T-helper 17 cell (primary cell): ENCODE results near the gene NPAS3. TPM values are rescaled to one million over a fixed set of nuclear protein-coding genes. Genes with fewer than 3 reads are reported as not detected.

Source experiments
- ATAC-seq: fragments of 150-1000 bp; cut with Tn5 transposase; 2 replicates; pipeline ENCODE4 v1.10.0; 2021; ENCODE audit warnings: mild to moderate bottlenecking, moderate library complexity
- DNase-seq, 3 donors: peaks; one replicate each; pipeline versions ENCODE4 v3.0.0 to v3.0.0-alpha.2; 2020 to 2021
- H3K9me3 ChIP-seq: one replicate; pipeline ENCODE4 v1.7.0; 2013; ENCODE audit warnings: low read length, mild to moderate bottlenecking; ENCODE audit not compliant: control insufficient read depth, poor library complexity, severe bottlenecking
- H3K27ac Mint-ChIP-seq: one replicate; pipeline ENCODE4 v1.8.0; 2022; ENCODE audit warnings: mild to moderate bottlenecking, moderate library complexity, mixed read lengths
- H3K27me3 Mint-ChIP-seq: one replicate; pipeline ENCODE4 v1.8.0; 2022; ENCODE audit warnings: mixed read lengths
- H3K36me3 Mint-ChIP-seq: one replicate; pipeline ENCODE4 v1.8.0; 2022; ENCODE audit warnings: low read depth, mixed read lengths
- H3K4me1 Mint-ChIP-seq: one replicate; pipeline ENCODE4 v1.8.0; 2022; ENCODE audit warnings: mild to moderate bottlenecking, mixed read lengths
- H3K4me3 Mint-ChIP-seq: one replicate; pipeline ENCODE4 v1.8.0; 2022; ENCODE audit warnings: mild to moderate bottlenecking, moderate library complexity, mixed read lengths
- total RNA-seq, 4 donors: library from RNA in 2 of 4; stranded (reverse) in 2 of 4; gene quantifications; one replicate each; pipeline ENCODE4 v1.2.3 and lab custom pipeline; 2022 to 2026

NPAS3 gene
- total RNA-seq, 2 donors from 2014 or later = not detected

GRCh38 chr14:33483110-33483509 is 544.4 kb downstream of the NPAS3 start:
- no peak overlapping the region for H3K27ac Mint-ChIP-seq
- no peaks in the 10 kb centered on the region for H3K9me3 ChIP-seq
- H3K4me1 Mint-ChIP-seq = no peaks in the 10 kb centered on the region
- H3K4me3 Mint-ChIP-seq = no peak overlapping the region
- no peak for DNase-seq
- no peak for ATAC-seq
- no peaks in the 10 kb centered on the region for H3K36me3 Mint-ChIP-seq
- peaks cover 73% of the 10 kb centered on the region for H3K27me3 Mint-ChIP-seq

DNA sequence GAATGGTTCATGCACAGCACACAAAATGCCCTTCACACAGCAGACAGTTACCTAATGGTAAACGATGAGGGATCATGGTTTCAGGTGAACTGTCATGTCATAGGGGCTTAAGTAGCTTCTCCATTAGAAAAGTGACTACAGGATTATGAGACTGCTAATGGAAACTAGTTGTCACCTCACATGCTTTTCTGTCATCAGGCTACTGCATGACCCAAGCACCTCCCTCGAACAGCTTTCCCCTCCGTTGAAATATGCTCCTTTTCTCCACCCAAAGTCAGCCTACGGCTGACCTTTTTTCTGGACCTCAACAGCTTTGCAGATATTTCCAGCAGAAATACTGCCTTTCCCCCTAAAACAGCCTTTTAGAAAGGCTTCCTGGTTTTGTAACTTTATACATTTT is 544.9 kb downstream of the NPAS3 start:
- no peak overlapping the region for H3K27ac Mint-ChIP-seq
- H3K4me3 Mint-ChIP-seq = no peak overlapping the region
- no peaks in the 10 kb centered on the region for H3K9me3 ChIP-seq
- no peak for ATAC-seq
- H3K36me3 Mint-ChIP-seq = no peaks in the 10 kb centered on the region
- H3K4me1 Mint-ChIP-seq = no peaks in the 10 kb centered on the region
- DNase-seq = no peak
- H3K27me3 Mint-ChIP-seq = peaks cover 77% of the 10 kb centered on the region

GRCh38 chr14:33484264-33484663 is 545.6 kb downstream of the NPAS3 start:
- H3K27ac Mint-ChIP-seq = no peak overlapping the region

DNA sequence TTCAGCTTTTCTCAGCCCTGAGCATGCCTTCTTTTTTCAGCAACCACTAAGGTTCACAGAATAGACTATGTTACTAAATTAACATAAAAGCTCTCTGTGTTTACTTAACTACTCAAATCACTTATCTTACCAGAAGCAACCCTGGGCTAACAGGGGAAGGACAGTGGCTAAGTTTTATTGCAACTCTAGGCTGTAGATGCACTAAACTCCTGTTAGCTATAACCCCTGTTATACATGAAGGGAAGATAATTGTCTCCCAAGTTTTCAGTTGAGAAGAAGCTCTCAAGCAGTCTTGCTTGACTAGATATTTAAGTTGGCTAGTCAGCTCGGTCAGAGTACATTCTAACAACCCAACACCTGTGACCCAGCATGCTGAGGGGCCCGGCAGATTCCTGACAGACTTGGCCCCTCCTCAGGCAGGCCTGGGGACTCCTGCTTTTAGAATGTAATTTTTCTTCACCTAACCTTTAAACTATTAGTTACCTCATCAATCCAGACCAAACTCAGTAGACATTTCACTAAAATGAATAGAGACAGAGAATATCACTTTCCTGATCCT is 547.7 kb downstream of the NPAS3 start:
- Mint-ChIP-seq H3K27ac (no peak overlapping the region), H3K36me3 (no peaks in the 10 kb centered on the region), H3K4me3 (no peak overlapping the region), H3K4me1 (no peaks in the 10 kb centered on the region), H3K27me3 (peaks cover 64% of the 10 kb centered on the region)
- ATAC-seq = no peak
- DNase-seq = no peak
- no peaks in the 10 kb centered on the region for H3K9me3 ChIP-seq

More at GRCh38 chr14:33484264-33484663, 545.6 kb downstream of the NPAS3 start:
- no peaks in the 10 kb centered on the region for H3K9me3 ChIP-seq
- peaks cover 78% of the 10 kb centered on the region for H3K27me3 Mint-ChIP-seq
- H3K4me1 Mint-ChIP-seq = no peaks in the 10 kb centered on the region
- H3K36me3 Mint-ChIP-seq = no peaks in the 10 kb centered on the region
- ATAC-seq = no peak
- no peak overlapping the region for H3K4me3 Mint-ChIP-seq
- DNase-seq = no peak

DNA sequence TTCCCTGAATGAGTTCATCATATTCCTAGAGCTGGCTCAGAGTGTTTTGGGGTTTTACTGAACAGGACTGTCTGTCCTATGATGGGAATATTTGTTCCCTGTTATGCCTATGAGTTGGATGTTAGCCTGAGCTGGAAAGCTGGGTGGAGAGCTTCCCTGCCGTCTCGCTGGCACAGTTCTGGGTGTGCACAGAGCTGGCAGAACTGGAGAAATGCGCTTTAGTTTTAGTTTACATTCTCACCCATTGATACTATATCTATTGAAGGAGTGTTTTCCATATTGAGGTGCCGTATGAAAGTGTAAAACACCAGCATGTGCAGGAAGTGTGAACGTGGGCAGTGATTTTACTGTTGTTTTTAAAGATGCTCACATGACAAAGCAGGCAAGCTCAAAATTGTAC is 549.9 kb downstream of the NPAS3 start:
- ATAC-seq = no peak
- H3K36me3 Mint-ChIP-seq = no peaks in the 10 kb centered on the region

DNA sequence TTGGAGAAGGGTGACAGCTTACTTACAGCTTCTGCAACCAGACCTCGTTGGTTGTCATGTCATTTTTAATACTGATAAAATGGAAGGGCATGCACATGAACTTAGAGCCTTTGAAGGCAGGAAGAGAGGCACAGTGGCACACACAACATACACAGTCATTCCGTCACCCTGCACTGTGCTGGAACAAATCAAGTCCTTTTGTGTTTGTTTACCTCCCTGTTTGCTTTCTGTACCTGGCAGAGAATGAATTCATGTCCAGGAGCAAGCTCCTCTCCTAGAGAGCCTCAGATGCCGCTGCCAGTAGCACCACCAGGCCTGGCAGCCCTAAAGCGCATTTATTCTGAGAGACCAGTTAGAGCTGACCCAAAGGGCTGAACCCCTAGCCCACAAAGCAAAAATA is 551.9 kb downstream of the NPAS3 start:
- no peak overlapping the region for H3K27ac Mint-ChIP-seq
- no peak overlapping the region for H3K4me3 Mint-ChIP-seq
- ATAC-seq = no peak

More for the DNA sequence above, 549.9 kb downstream of the NPAS3 start:
- Mint-ChIP-seq H3K27ac (no peak overlapping the region), H3K27me3 (peaks cover 58% of the 10 kb centered on the region), H3K4me1 (no peaks in the 10 kb centered on the region), H3K4me3 (no peak overlapping the region)
- no peaks in the 10 kb centered on the region for H3K9me3 ChIP-seq
- no peak for DNase-seq

DNA sequence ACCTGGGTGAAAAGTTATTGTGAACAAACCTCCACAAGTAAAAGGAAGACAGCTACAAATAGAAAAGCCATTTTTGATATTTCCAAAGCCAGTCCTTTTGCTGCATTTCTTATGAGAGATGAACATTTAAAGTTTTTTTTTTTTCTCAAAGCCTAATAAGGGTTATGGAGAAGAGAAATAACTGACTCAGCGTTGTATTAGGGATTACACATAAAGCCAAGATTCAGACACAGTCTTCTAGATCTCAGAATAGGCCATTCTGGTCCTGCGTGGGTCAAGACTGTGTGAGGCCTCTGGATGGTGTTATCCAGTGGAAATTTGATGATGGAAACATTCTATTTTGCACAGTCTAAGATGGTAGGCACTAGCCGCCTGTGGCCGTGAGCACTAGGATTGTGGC is 552.4 kb downstream of the NPAS3 start:
- peaks cover 38% of the 10 kb centered on the region for H3K27me3 Mint-ChIP-seq
- ATAC-seq = no peak
- DNase-seq = no peak
- H3K4me1 Mint-ChIP-seq = no peaks in the 10 kb centered on the region
- H3K4me3 Mint-ChIP-seq = no peak overlapping the region
- H3K9me3 ChIP-seq = no peaks in the 10 kb centered on the region
- H3K36me3 Mint-ChIP-seq = no peaks in the 10 kb centered on the region
- no peak overlapping the region for H3K27ac Mint-ChIP-seq

More for the DNA sequence above, 551.9 kb downstream of the NPAS3 start:
- Mint-ChIP-seq H3K36me3 (no peaks in the 10 kb centered on the region), H3K4me1 (no peaks in the 10 kb centered on the region), H3K27me3 (peaks cover 43% of the 10 kb centered on the region)
- H3K9me3 ChIP-seq = no peaks in the 10 kb centered on the region
- DNase-seq = no peak

DNA sequence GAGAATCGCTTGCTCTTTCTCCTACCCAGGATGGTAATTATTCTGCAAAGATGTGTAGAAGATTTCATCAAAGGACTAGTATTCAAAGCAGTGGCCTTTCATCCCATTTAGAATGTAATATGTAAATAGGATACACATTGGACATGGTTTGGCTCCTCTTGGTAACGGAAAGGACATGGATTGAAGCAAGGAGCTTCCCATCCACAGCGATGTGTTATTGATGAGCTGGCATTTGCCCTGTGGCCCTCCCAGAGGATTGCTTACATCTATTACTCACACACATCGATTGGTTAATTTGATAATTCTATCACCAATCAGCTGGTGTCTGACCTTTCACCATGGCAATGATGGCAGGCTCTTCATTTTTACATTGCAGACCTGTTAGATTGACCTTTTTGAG is 553.8 kb downstream of the NPAS3 start:
- no peaks in the 10 kb centered on the region for H3K36me3 Mint-ChIP-seq
- H3K27me3 Mint-ChIP-seq = peaks cover 28% of the 10 kb centered on the region
- H3K27ac Mint-ChIP-seq = no peak overlapping the region
- no peaks in the 10 kb centered on the region for H3K9me3 ChIP-seq
- DNase-seq = no peak
- H3K4me1 Mint-ChIP-seq = no peaks in the 10 kb centered on the region
- ATAC-seq = no peak
- H3K4me3 Mint-ChIP-seq = no peak overlapping the region

DNA sequence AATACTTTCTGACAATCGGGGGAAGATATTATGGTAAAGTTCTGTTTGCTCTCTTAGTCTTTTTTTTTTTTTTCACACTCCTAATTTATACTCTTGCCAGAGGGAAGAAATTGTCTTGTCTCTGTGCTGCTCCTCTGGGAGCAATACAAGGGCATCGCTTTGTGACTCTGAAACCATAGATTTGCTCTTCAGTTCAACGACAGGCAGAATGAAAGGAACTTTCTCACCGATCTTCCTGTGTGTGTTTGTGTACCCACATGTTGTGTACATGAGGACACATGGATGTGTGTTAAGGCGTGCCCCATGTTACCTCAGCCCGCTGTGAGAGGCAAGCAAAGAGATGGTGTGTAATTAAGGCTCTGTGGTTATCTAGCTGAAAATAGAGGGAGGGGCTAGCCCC is 554.6 kb downstream of the NPAS3 start:
- DNase-seq = no peak

DNA sequence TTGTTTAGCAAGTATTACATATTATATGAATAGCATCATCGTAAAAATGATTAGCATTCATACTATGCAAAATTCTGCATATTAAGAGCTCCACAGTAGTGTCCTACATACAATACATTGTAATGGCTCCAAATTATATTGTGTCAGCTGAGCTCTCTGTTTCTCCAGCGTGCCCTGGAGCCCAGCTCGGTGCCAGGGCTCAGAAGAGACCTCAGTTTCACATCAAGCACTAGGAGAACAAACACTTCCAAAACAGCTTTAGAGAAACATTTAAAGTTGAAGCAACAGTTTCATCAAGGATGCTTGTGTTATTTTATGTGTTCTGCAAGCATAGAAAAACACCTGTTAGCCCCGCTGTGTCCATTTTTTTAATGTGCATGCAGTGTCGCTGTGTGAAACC is 555.3 kb downstream of the NPAS3 start:
- H3K27ac Mint-ChIP-seq = no peak overlapping the region
- no peaks in the 10 kb centered on the region for H3K36me3 Mint-ChIP-seq
- H3K4me1 Mint-ChIP-seq = no peaks in the 10 kb centered on the region
- peaks cover 15% of the 10 kb centered on the region for H3K27me3 Mint-ChIP-seq
- ATAC-seq (no peak), DNase-seq (no peak)
- H3K9me3 ChIP-seq = no peaks in the 10 kb centered on the region
- H3K4me3 Mint-ChIP-seq = no peak overlapping the region

More for the DNA sequence above, 554.6 kb downstream of the NPAS3 start:
- no peak overlapping the region for H3K27ac Mint-ChIP-seq
- no peak overlapping the region for H3K4me3 Mint-ChIP-seq
- H3K4me1 Mint-ChIP-seq = no peaks in the 10 kb centered on the region
- ATAC-seq = no peak
- H3K27me3 Mint-ChIP-seq = peaks cover 21% of the 10 kb centered on the region
- no peaks in the 10 kb centered on the region for H3K36me3 Mint-ChIP-seq
- H3K9me3 ChIP-seq = no peaks in the 10 kb centered on the region

DNA sequence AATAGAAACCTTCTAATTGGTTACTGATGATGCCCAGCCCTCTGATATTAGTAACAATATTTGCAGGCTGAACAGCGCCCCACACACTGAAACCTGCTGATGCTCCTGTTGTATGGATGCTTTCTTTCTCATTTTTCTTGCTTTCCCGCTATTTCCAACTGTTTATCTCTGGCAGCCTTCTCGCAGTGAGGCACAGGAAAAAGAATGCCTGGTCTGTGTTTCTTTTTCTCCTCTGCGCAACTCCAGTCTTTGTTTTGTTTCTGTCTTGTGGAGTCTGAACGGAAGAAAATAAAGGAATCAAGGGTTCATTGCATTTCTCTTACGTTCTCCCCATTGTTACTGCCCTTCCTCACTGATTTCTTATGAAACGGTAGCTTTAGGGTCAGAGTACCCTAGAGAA is 561.0 kb downstream of the NPAS3 start:
- ATAC-seq = no peak

DNA sequence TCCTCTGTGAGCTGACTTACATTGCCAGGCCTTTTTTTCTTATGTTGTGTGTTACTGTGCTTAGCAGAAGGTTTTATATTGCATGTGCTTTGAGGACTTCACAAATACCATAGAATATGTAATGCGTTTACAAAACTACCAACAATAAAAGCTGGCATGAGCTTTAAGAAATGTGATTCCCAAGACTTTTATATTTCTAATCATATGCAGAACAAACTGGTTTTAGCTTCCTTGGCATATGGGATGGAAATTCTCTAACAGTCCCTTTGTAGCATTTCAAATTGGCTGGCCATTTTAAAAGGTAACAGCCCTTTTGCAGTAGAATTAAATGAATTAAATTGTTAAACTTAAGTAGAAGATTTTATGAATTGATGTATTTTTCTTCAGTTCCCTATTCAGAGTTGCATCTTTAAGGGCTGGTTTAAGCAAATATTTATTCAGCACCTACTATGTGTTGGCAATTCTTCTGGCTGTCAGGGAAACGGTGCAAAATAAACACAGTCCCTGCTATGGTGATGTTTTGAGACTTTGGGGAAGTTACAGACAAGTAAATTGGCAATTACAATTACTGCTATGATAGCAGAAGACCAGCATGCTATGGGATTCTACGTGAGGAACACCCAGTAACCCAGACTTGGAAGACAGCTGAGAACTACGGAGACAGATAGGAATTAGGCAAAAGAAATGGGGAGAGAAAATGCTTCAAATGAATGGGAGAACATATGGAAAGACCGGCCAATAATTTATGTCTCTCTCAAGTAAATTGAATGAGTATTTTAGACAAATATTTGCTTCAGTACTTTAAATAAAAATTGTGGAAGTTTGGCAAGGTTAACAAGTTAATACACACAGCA is 565.8 kb downstream of the NPAS3 start:
- Mint-ChIP-seq H3K27me3 (peaks cover 11% of the 10 kb centered on the region), H3K4me3 (no peak overlapping the region), H3K27ac (no peak overlapping the region), H3K36me3 (no peaks in the 10 kb centered on the region), H3K4me1 (no peaks in the 10 kb centered on the region)
- H3K9me3 ChIP-seq = no peaks in the 10 kb centered on the region
- ATAC-seq (no peak), DNase-seq (no peak)

More for the DNA sequence above, 561.0 kb downstream of the NPAS3 start:
- Mint-ChIP-seq H3K4me1 (no peaks in the 10 kb centered on the region), H3K36me3 (no peaks in the 10 kb centered on the region), H3K27me3 (no peaks in the 10 kb centered on the region), H3K4me3 (no peak overlapping the region), H3K27ac (no peak overlapping the region)
- no peak for DNase-seq
- H3K9me3 ChIP-seq = no peaks in the 10 kb centered on the region

GRCh38 chr14:33505266-33505962 is 566.7 kb downstream of the NPAS3 start:
- DNase-seq (no peak), ATAC-seq (no peak)
- H3K9me3 ChIP-seq = no peaks in the 10 kb centered on the region
- no peak overlapping the region for H3K4me3 Mint-ChIP-seq
- H3K27ac Mint-ChIP-seq = no peak overlapping the region
- H3K27me3 Mint-ChIP-seq = peaks cover 11% of the 10 kb centered on the region
- H3K36me3 Mint-ChIP-seq = no peaks in the 10 kb centered on the region
- H3K4me1 Mint-ChIP-seq = no peaks in the 10 kb centered on the region
